SK-N-SH (cell line): ENCODE measurements around the gene OAS2.

Source experiments
- CTCF ChIP-seq: fragments of 200-600 bp; sonication (generic); IDR thresholded peaks from 2 replicates; pipeline ENCODE4 v1.6.1; 2017; ENCODE audit warnings: antibody characterized with exemption, mild to moderate bottlenecking, moderate library complexity
- EP300 ChIP-seq, 2 experiments: IDR thresholded peaks; 2 replicates each; pipeline versions ENCODE4 v1.4.0 to v1.6.1; 2012; ENCODE audit warnings: borderline replicate concordance in 1 of 2, low read depth in 1 of 2, low read length in 1 of 2
- MXI1 ChIP-seq: IDR thresholded peaks from 2 replicates; pipeline ENCODE4 v1.6.1; 2012; ENCODE audit warnings: mild to moderate bottlenecking, low read depth, low read length, improper control_type of control experiment
- NFIC ChIP-seq: IDR thresholded peaks from 2 replicates; pipeline ENCODE4 v1.4.0; 2012; ENCODE audit warnings: borderline replicate concordance
- POLR2AphosphoS5 ChIP-seq: IDR thresholded peaks from 2 replicates; pipeline ENCODE4 v1.6.1; 2012; ENCODE audit warnings: low read depth, low read length
- REST ChIP-seq: IDR thresholded peaks from 2 replicates; pipeline ENCODE4 v1.6.1; 2012; ENCODE audit warnings: mild to moderate bottlenecking, low read depth, low read length, moderate library complexity
- SMC3 ChIP-seq: IDR thresholded peaks from 2 replicates; pipeline ENCODE4 v1.6.1; 2012; ENCODE audit warnings: low read depth, low read length, improper control_type of control experiment
- TAF1 ChIP-seq: IDR thresholded peaks from 2 replicates; pipeline ENCODE4 v1.6.1; 2012; ENCODE audit warnings: low read depth, mild to moderate bottlenecking, low read length, moderate library complexity, borderline replicate concordance
- USF1 ChIP-seq: IDR thresholded peaks from 2 replicates; pipeline ENCODE4 v1.4.0; 2012; ENCODE audit warnings: low read depth, borderline replicate concordance
- YY1 ChIP-seq: IDR thresholded peaks from 2 replicates; pipeline ENCODE4 v1.4.0; 2012; ENCODE audit warnings: low read depth, mild to moderate bottlenecking

GRCh38 chr12:113002676-113003075, 24.4 kb downstream of the OAS2 start:
- TF ChIP-seq MXI1 (no peak), TAF1 (no peak), CTCF (no peak), EP300 (IDR thresholded peaks at IDR 0.05; ENCODE audit: borderline replicate concordance in 1 of 2, low read depth in 1 of 2, low read length in 1 of 2) (no peak), REST (no peak), YY1 (no peak), SMC3 (no peak), NFIC (no peak), POLR2AphosphoS5 (no peak), USF1 (no peak)
